H1 (cell line): ENCODE measurements around the gene SNED1.

Experiments
- CEBPB ChIP-seq: IDR thresholded peaks from 2 replicates; pipeline ENCODE4 v1.6.1; 2012; ENCODE audit warnings: low read depth, low read length
- CHD1 ChIP-seq: IDR thresholded peaks from 2 replicates; pipeline ENCODE4 v1.6.1; 2012; ENCODE audit warnings: low read depth, low read length, improper control_type of control experiment
- GABPA ChIP-seq: IDR thresholded peaks from 2 replicates; pipeline ENCODE4 v1.6.1; 2011; ENCODE audit warnings: mild to moderate bottlenecking, low read length, moderate library complexity, borderline replicate concordance; ENCODE audit not compliant: insufficient read depth
- GTF2F1 ChIP-seq: IDR thresholded peaks from 2 replicates; pipeline ENCODE4 v1.6.1; 2012; ENCODE audit warnings: low read depth, low read length, improper control_type of control experiment, borderline replicate concordance
- HDAC2 ChIP-seq, 2 experiments: fragments of 300-600 bp in 1 of 2; sonication (generic) in 1 of 2; IDR thresholded peaks; 2 replicates each; pipeline ENCODE4 v1.6.1; 2011 to 2012; ENCODE audit warnings: low read depth in 2 of 2, low read length in 2 of 2, mild to moderate bottlenecking in 2 of 2, moderate library complexity in 2 of 2, borderline replicate concordance in 1 of 2, inconsistent platforms in 1 of 2
- KDM4A ChIP-seq: IDR thresholded peaks from one replicate; pipeline ENCODE4 v1.7.1; 2012; ENCODE audit warnings: low read depth, mild to moderate bottlenecking, moderate library complexity, low read length, inconsistent platforms; ENCODE audit not compliant: severe bottlenecking
- RBBP5 ChIP-seq: IDR thresholded peaks from 2 replicates; pipeline ENCODE4 v1.7.1; 2012; ENCODE audit warnings: low read depth, mild to moderate bottlenecking, inconsistent platforms, low read length, moderate library complexity, borderline replicate concordance
- SP4 ChIP-seq: IDR thresholded peaks from 2 replicates; pipeline ENCODE4 v1.6.1; 2012; ENCODE audit warnings: low read length, inconsistent platforms
- TBP ChIP-seq: IDR thresholded peaks from 2 replicates; pipeline ENCODE4 v1.6.1; 2011; ENCODE audit warnings: low read depth, low read length, improper control_type of control experiment
- YY1 ChIP-seq: IDR thresholded peaks from 2 replicates; pipeline ENCODE4 v1.6.1; 2011; ENCODE audit warnings: low read depth, mild to moderate bottlenecking, low read length
- TF ChIP-seq, protein P1 (sequence below), 3 experiments: IDR thresholded peaks; 1 replicate in 2 of 3; 2 replicates in 1 of 3; pipeline versions ENCODE4 v1.5.1 to v1.6.1; 2011; ENCODE audit warnings: low read length in 3 of 3, mild to moderate bottlenecking in 3 of 3, inconsistent platforms in 2 of 3, low read depth in 1 of 3, moderate library complexity in 1 of 3; ENCODE audit not compliant: insufficient read depth in 1 of 3; ENCODE audit errors: control extremely low read depth in 1 of 3
- TF ChIP-seq, protein P2 (sequence below): IDR thresholded peaks from 2 replicates; pipeline ENCODE4 v1.6.1; 2011; ENCODE audit warnings: low read length, improper control_type of control experiment

DNA sequence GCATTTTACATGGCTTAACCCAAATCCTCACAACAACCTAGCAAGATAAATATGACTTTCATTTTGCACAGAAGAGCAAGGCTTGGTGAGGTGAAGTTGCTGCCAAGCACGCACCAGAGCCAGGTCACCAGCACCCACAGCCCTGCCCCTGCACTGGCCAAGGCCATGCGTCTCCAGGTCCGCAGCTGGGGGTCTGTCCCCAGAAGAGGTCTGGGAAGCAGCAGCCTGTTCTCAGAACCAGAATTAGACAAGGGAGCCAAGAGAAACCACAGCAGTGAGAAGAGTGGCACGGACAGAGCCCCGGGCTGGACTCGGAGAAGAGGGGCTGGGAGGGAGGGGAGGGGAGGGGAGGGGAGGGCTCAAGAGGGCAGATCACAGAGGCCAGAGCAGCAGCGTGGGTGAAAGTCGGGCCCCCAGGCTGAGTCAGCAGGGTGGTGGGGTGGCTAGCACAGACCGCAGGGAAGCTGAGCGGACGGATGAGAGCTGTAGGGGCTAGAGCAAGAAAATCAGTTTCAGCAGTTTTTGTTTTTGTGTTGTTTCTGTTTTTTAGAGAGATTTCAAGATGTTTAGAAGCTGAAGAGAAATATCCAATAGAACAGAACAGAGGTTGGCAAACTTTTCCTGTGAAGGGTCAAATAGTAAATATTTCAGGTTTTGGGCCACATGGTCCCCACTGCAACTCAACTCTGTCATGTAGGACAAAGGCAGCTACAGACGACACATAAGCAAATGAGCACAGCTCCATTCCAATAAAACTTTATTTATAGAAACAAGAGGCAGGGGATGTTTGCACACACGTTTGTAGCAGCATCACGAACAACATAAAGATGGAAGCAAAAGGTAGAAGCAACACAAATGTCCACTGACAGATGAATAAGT is 111.0 kb downstream of the SNED1 start:
- TF ChIP-seq GABPA (no peak), TBP (no peak), HDAC2 (IDR thresholded peaks at IDR 0.05; ENCODE audit: borderline replicate concordance in 1 of 2, low read depth in 2 of 2, low read length in 2 of 2) (no peak), YY1 (no peak), GTF2F1 (no peak), CEBPB (no peak), CHD1 (no peak), RBBP5 (no peak), KDM4A (no peak), SP4 (no peak)
- TF ChIP-seq, protein P1, sequence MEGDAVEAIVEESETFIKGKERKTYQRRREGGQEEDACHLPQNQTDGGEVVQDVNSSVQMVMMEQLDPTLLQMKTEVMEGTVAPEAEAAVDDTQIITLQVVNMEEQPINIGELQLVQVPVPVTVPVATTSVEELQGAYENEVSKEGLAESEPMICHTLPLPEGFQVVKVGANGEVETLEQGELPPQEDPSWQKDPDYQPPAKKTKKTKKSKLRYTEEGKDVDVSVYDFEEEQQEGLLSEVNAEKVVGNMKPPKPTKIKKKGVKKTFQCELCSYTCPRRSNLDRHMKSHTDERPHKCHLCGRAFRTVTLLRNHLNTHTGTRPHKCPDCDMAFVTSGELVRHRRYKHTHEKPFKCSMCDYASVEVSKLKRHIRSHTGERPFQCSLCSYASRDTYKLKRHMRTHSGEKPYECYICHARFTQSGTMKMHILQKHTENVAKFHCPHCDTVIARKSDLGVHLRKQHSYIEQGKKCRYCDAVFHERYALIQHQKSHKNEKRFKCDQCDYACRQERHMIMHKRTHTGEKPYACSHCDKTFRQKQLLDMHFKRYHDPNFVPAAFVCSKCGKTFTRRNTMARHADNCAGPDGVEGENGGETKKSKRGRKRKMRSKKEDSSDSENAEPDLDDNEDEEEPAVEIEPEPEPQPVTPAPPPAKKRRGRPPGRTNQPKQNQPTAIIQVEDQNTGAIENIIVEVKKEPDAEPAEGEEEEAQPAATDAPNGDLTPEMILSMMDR (IDR thresholded peaks at IDR 0.05; ENCODE audit: control extremely low read depth in 1 of 3, insufficient read depth in 1 of 3, low read depth in 1 of 3, low read length in 3 of 3): no peak
- TF ChIP-seq, protein P2, sequence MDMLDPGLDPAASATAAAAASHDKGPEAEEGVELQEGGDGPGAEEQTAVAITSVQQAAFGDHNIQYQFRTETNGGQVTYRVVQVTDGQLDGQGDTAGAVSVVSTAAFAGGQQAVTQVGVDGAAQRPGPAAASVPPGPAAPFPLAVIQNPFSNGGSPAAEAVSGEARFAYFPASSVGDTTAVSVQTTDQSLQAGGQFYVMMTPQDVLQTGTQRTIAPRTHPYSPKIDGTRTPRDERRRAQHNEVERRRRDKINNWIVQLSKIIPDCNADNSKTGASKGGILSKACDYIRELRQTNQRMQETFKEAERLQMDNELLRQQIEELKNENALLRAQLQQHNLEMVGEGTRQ: no peak
